ENCODE data around the gene CSGALNACT2. TPM values are rescaled to one million over a fixed set of nuclear protein-coding genes. Genes with fewer than 3 reads are reported as not detected.
A peak's percentile ranks its signal among the peaks of the same experiment; 100 is the strongest.
"Not testable (repeated sequence)": the region's sequence is repeated elsewhere in the genome, so short reads cannot be mapped to it uniquely, and the experiment has no call there.

The CSGALNACT2 gene
- total and polyA plus RNA-seq, 2 experiments from 2014 or later, result 17.4 to 27.8 TPM

DNA sequence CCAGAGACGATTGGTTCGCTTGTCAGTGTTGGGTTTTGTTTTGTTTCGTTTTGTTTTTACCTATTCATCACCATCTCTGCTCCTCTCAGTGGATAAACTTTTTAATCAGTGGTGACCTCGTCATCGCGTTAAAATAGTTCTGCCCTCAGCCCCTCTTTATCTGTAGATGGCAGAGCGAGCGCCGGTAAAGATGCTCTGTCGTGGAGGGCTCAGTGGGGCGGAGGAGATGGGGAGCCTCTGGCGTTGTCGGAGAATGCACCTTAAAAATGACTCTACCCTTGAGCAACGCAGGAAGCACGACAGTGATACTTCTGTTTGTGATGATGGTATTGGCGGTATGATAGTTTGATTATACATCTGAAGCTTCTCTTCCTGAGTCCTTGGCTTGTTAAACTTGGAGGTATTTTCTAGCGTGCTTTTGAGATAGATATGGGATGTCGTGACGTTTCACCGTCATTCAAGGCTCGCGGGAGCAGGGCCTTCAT is 554 bp downstream of the CSGALNACT2 start:
- Histone ChIP-seq H2AFZ (peak overlapping the region; percentile 72), H3F3A (ENCODE audit: insufficient read depth) (peaks cover 25% of the 10 kb centered on the region), H3K4me2 (ENCODE audit: unreplicated experiment) (peak overlapping the region; percentile 94), H4K20me1 (ENCODE audit: insufficient read depth) (peaks cover 24% of the 10 kb centered on the region), H3K9me3 (ENCODE audit: low read depth) (no peaks in the 10 kb centered on the region), H3K36me3 (ENCODE audit: low read depth) (no peaks in the 10 kb centered on the region), H3K4me3 (peak overlapping the region; percentile 95), H3K4me1 (ENCODE audit: insufficient read depth) (peaks cover 26% of the 10 kb centered on the region), H3K27me3 (replicated peaks; ENCODE audit: insufficient read depth) (no peaks in the 10 kb centered on the region), H3K27ac (peak overlapping the region; percentile 95), H3K9ac (peak overlapping the region; percentile 92), H3K9me2 (ENCODE audit: insufficient read depth) (no peaks in the 10 kb centered on the region), H3K79me2 (ENCODE audit: insufficient read depth) (peaks cover 58% of the 10 kb centered on the region)
- in situ Hi-C loops (cut with MboI), result no loop called here
- WGBS, 2 experiments (ENCODE audit: low coverage in 1 of 2, low lambda C conversion rate in 2 of 2, missing lambda C conversion rate in 2 of 2), result 1% methylated on average over 22 of the region's 22 CpGs
- TF ChIP-seq EZH2 (IDR thresholded peaks at IDR 0.05; ENCODE audit: insufficient read depth, poor library complexity, severe bottlenecking) (no peak), EZH2phosphoT487 (IDR thresholded peaks at IDR 0.05; ENCODE audit: insufficient read depth, low read depth) (no peak)
- DNase-seq, result peak; percentile 69

GRCh38 chr10:43141421-43141820 is 3.2 kb downstream of the CSGALNACT2 start:
- peaks cover 26% of the 10 kb centered on the region for H3K4me1 ChIP-seq (ENCODE audit: insufficient read depth)
- no peak overlapping the region for H3K27ac ChIP-seq
- H3F3A ChIP-seq (ENCODE audit: insufficient read depth), result peaks cover 25% of the 10 kb centered on the region
- WGBS, 2 experiments (ENCODE audit: low coverage in 1 of 2, low lambda C conversion rate in 2 of 2, missing lambda C conversion rate in 2 of 2), result 98 to 99% methylated on average over 5 of the region's 5 CpGs
- no peaks in the 10 kb centered on the region for H3K36me3 ChIP-seq (ENCODE audit: low read depth)
- H3K27me3 ChIP-seq (replicated peaks; ENCODE audit: insufficient read depth), result no peaks in the 10 kb centered on the region
- in situ Hi-C loops (cut with MboI), result no loop called here
- no peaks in the 10 kb centered on the region for H3K9me3 ChIP-seq (ENCODE audit: low read depth)
- TF ChIP-seq EZH2 (IDR thresholded peaks at IDR 0.05; ENCODE audit: insufficient read depth, poor library complexity, severe bottlenecking) (no peak), EZH2phosphoT487 (IDR thresholded peaks at IDR 0.05; ENCODE audit: insufficient read depth, low read depth) (no peak)
- H3K4me2 ChIP-seq (ENCODE audit: unreplicated experiment), result no peak overlapping the region
- DNase-seq, result no peak
- H2AFZ ChIP-seq, result no peak overlapping the region
- H4K20me1 ChIP-seq (ENCODE audit: insufficient read depth), result peaks cover 44% of the 10 kb centered on the region
- H3K4me3 ChIP-seq, result no peak overlapping the region
- H3K9me2 ChIP-seq (ENCODE audit: insufficient read depth), result no peaks in the 10 kb centered on the region
- peaks cover 82% of the 10 kb centered on the region for H3K79me2 ChIP-seq (ENCODE audit: insufficient read depth)
- no peak overlapping the region for H3K9ac ChIP-seq

DNA sequence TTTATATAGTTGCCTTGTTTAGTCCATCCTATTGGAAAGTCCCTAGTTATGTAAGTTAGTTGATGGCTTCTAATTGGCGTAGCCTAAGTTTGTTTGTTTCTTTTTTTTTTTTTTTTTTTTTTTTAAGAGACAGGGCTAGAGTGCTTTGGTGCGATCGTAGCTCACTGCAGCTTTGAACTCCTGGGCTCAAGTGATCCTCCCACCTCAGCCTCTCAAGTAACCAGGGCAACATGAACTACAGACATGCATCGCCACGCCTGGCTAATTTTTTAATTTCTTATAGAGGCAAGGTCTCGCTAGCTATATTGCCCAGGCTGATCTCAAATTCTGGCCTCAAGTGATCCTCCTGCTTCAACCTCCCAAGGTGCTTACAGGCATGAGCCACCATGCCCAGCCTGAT is 7.1 kb downstream of the CSGALNACT2 start:
- Histone ChIP-seq H3K36me3 (ENCODE audit: low read depth) (no peaks in the 10 kb centered on the region), H4K20me1 (ENCODE audit: insufficient read depth) (peaks cover 46% of the 10 kb centered on the region), H3F3A (ENCODE audit: insufficient read depth) (peaks cover 8% of the 10 kb centered on the region), H3K27me3 (replicated peaks; ENCODE audit: insufficient read depth) (no peaks in the 10 kb centered on the region), H3K4me2 (ENCODE audit: unreplicated experiment) (no peak overlapping the region), H3K9ac (no peak overlapping the region), H3K9me2 (ENCODE audit: insufficient read depth) (no peaks in the 10 kb centered on the region), H3K4me3 (no peak overlapping the region), H3K79me2 (ENCODE audit: insufficient read depth) (peaks cover 96% of the 10 kb centered on the region), H3K4me1 (ENCODE audit: insufficient read depth) (peaks cover 7% of the 10 kb centered on the region), H2AFZ (no peak overlapping the region), H3K27ac (no peak overlapping the region), H3K9me3 (ENCODE audit: low read depth) (no peaks in the 10 kb centered on the region)
- WGBS, 2 experiments (ENCODE audit: low coverage in 1 of 2, low lambda C conversion rate in 2 of 2, missing lambda C conversion rate in 2 of 2), result 97 to 98% methylated on average over 6 of the region's 6 CpGs
- in situ Hi-C loops (cut with MboI), result no loop called here
- TF ChIP-seq EZH2phosphoT487 (IDR thresholded peaks at IDR 0.05; ENCODE audit: insufficient read depth, low read depth) (no peak), EZH2 (IDR thresholded peaks at IDR 0.05; ENCODE audit: insufficient read depth, poor library complexity, severe bottlenecking) (no peak)
- DNase-seq, result no peak

GRCh38 chr10:43145936-43146335 is 7.7 kb downstream of the CSGALNACT2 start:
- H3K9me2 ChIP-seq (ENCODE audit: insufficient read depth); H3K9ac ChIP-seq; H3K9me3 ChIP-seq (ENCODE audit: low read depth); H3K27me3 ChIP-seq (replicated peaks; ENCODE audit: insufficient read depth); DNase-seq; H3K27ac ChIP-seq; H3K36me3 ChIP-seq (ENCODE audit: low read depth); H3F3A ChIP-seq (ENCODE audit: insufficient read depth); H2AFZ ChIP-seq; H3K4me2 ChIP-seq (ENCODE audit: unreplicated experiment); H3K4me3 ChIP-seq; in situ Hi-C loops (cut with MboI); H3K4me1 ChIP-seq (ENCODE audit: insufficient read depth): not testable (repeated sequence)
- Histone ChIP-seq H3K79me2 (ENCODE audit: insufficient read depth) (peaks cover 98% of the 10 kb centered on the region), H4K20me1 (ENCODE audit: insufficient read depth) (peaks cover 43% of the 10 kb centered on the region)
- 100% methylated on average over 1 of the region's 1 CpG for WGBS, 2 experiments (ENCODE audit: low coverage in 1 of 2, low lambda C conversion rate in 2 of 2, missing lambda C conversion rate in 2 of 2)

GRCh38 chr10:43151371-43151770 is 13.1 kb downstream of the CSGALNACT2 start:
- DNase-seq, result no peak
- Histone ChIP-seq H3K9ac (no peak overlapping the region), H4K20me1 (ENCODE audit: insufficient read depth) (peaks cover 20% of the 10 kb centered on the region), H3K36me3 (ENCODE audit: low read depth) (no peaks in the 10 kb centered on the region), H3K27ac (no peak overlapping the region), H3K4me3 (no peak overlapping the region), H3K9me2 (ENCODE audit: insufficient read depth) (no peaks in the 10 kb centered on the region), H3F3A (ENCODE audit: insufficient read depth) (no peaks in the 10 kb centered on the region), H2AFZ (no peak overlapping the region), H3K4me1 (ENCODE audit: insufficient read depth) (peaks cover 4% of the 10 kb centered on the region; the same call in 1 of the 2 replicates), H3K27me3 (replicated peaks; ENCODE audit: insufficient read depth) (no peaks in the 10 kb centered on the region), H3K4me2 (ENCODE audit: unreplicated experiment) (no peak overlapping the region), H3K9me3 (ENCODE audit: low read depth) (no peaks in the 10 kb centered on the region), H3K79me2 (ENCODE audit: insufficient read depth) (peaks cover 98% of the 10 kb centered on the region)
- in situ Hi-C loops (cut with MboI), result no loop called here
- TF ChIP-seq EZH2phosphoT487 (IDR thresholded peaks at IDR 0.05; ENCODE audit: insufficient read depth, low read depth) (no peak), EZH2 (IDR thresholded peaks at IDR 0.05; ENCODE audit: insufficient read depth, poor library complexity, severe bottlenecking) (no peak)
- WGBS, 2 experiments (ENCODE audit: low coverage in 1 of 2, low lambda C conversion rate in 2 of 2, missing lambda C conversion rate in 2 of 2), result 39 to 42% methylated on average over 2 of the region's 2 CpGs

Data from GM23248 (cell line).